ENCODE measurements around the gene FAM83G. TPM values are rescaled to one million over a fixed set of nuclear protein-coding genes. Genes with fewer than 3 reads are reported as not detected.

Gene FAM83G
- total and polyA plus RNA-seq, 8 donors = 8.2 to 41.1 (median 14.2) TPM

DNA sequence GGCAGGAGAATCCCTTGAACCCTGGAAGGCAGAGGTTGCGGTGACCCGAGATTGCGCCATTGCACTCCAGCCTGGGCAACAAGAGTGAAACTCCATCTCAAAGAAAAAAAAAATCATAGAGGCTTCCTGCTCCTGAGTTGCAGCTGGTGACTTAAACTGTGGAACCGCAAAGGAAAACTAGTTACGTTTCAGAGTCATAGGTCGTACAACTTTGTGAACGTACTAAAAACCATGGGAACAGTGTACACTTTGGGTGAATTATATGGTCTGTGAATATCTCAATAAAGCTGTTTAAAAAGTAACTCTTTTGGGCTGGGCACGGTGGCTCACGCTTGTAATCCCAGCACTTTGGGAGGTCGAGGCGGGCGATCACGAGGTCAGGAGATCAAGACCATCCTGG lies 29.0 kb downstream of the FAM83G start:
- Histone ChIP-seq H3K27ac (no peak overlapping the region), H3K36me3 (peaks cover 24 to 69% (median 62%) of the 10 kb centered on the region in 4 donors), H3K27me3 (no peaks in the 10 kb centered on the region), H3K4me3 (no peak overlapping the region), H3K9me3 (no peaks in the 10 kb centered on the region), H3K4me1 (peaks cover 0 to 9% (median 3%) of the 10 kb centered on the region in 4 donors)
- 91 to 96% (median 92%) methylated on average over 13 of the region's 13 CpGs for WGBS, 5 donors
- no peak for DNase-seq
- TF ChIP-seq POLR2AphosphoS5 (IDR thresholded peaks at IDR 0.05) = no peak
- TF ChIP-seq POLR2A (IDR thresholded peaks at IDR 0.05) = no peak
- TF ChIP-seq EP300 (IDR thresholded peaks at IDR 0.05) = no peak
- TF ChIP-seq, protein P1, sequence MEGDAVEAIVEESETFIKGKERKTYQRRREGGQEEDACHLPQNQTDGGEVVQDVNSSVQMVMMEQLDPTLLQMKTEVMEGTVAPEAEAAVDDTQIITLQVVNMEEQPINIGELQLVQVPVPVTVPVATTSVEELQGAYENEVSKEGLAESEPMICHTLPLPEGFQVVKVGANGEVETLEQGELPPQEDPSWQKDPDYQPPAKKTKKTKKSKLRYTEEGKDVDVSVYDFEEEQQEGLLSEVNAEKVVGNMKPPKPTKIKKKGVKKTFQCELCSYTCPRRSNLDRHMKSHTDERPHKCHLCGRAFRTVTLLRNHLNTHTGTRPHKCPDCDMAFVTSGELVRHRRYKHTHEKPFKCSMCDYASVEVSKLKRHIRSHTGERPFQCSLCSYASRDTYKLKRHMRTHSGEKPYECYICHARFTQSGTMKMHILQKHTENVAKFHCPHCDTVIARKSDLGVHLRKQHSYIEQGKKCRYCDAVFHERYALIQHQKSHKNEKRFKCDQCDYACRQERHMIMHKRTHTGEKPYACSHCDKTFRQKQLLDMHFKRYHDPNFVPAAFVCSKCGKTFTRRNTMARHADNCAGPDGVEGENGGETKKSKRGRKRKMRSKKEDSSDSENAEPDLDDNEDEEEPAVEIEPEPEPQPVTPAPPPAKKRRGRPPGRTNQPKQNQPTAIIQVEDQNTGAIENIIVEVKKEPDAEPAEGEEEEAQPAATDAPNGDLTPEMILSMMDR (IDR thresholded peaks at IDR 0.05) = no peak
- intact Hi-C loops (cut with DNase I; ENCODE audit: low total_unique reads) = no loop called here

DNA sequence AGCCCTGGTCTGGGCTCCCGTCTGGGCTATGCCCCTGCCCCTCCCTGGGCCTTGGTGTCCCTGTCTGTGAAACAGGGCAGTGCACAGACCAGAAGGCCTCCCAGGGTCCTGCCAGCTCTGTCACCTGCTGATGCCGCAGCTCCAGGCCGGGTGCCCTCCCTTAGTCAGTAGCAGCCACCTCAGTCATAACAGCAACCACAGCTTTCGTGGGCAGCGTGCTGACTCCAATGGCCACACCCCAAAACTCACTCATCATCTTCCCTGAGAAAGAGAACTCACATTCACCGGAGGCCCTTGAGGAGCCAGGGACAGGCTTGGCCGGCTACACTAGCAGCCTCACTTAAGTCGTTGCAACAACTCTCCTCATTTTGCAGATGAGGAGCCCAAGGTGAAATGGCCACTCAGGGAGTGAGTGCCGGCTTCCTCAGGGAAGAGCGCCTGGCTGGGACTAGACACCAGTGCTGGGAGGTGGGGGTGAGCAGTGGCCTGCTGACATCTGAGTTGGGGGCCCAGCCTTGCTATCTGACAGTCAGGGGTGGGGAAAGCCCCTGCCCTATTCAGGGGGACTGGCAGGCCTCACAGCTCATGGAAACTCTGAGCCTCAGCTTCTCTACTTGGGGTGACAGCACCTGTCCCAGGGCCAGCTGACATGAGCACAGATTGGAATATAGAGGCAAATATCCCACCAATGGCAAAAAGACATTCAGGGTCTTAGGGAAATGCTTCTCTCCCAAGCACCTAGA lies 30.0 kb downstream of the FAM83G start:
- WGBS, 5 donors = 83 to 95% (median 91%) methylated on average over 10 of the region's 10 CpGs
- Histone ChIP-seq H3K27ac (no peak overlapping the region), H3K9me3 (no peaks in the 10 kb centered on the region), H3K27me3 (no peaks in the 10 kb centered on the region), H3K4me1 (peaks cover 2 to 9% (median 6%) of the 10 kb centered on the region in 4 donors), H3K4me3 (no peak overlapping the region), H3K36me3 (peaks cover 24 to 73% (median 62%) of the 10 kb centered on the region in 4 donors)
- DNase-seq = no peak
- no peak for TF ChIP-seq POLR2AphosphoS5 (IDR thresholded peaks at IDR 0.05)
- intact Hi-C loops (cut with DNase I; ENCODE audit: low total_unique reads) = no loop called here

DNA sequence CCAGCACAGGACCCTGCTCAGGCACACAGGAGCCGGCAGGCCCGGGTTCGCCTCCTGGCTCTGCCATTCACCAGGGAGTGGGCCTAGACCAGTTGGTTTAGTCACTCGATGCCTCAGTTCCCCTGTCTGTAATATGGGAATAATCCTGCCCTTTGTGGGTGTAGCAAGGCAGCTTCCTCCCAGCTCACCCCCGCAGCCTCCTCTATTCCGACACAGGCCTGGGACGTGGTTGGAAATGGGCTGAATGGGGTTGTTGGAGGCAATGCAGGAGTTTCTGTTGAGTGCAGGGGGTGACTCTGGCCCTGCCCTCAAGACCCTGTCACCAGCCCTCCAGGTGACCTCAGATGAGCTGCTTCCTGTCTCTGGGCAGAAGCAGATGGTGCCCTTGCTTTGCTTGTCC lies 32.8 kb downstream of the FAM83G start:
- no peaks in the 10 kb centered on the region for H3K27me3 ChIP-seq
- no peaks in the 10 kb centered on the region for H3K9me3 ChIP-seq
- peaks cover 23 to 37% (median 34%) of the 10 kb centered on the region in 4 donors for H3K4me1 ChIP-seq
- 93 to 100% (median 94%) methylated on average over 1 to 7 of the region's 7 CpGs for WGBS, 5 donors
- no peak for TF ChIP-seq POLR2AphosphoS5 (IDR thresholded peaks at IDR 0.05)
- TF ChIP-seq POLR2A (IDR thresholded peaks at IDR 0.05) = no peak
- TF ChIP-seq EP300 (IDR thresholded peaks at IDR 0.05) = no peak
- TF ChIP-seq, protein P1 (IDR thresholded peaks at IDR 0.05) = no peak
- no peak for DNase-seq
- no peak overlapping the region for H3K27ac ChIP-seq
- no peak overlapping the region for H3K4me3 ChIP-seq
- H3K36me3 ChIP-seq = peaks cover 3 to 45% (median 36%) of the 10 kb centered on the region in 4 donors
- intact Hi-C loops (cut with DNase I; ENCODE audit: low total_unique reads) = no loop called here

DNA sequence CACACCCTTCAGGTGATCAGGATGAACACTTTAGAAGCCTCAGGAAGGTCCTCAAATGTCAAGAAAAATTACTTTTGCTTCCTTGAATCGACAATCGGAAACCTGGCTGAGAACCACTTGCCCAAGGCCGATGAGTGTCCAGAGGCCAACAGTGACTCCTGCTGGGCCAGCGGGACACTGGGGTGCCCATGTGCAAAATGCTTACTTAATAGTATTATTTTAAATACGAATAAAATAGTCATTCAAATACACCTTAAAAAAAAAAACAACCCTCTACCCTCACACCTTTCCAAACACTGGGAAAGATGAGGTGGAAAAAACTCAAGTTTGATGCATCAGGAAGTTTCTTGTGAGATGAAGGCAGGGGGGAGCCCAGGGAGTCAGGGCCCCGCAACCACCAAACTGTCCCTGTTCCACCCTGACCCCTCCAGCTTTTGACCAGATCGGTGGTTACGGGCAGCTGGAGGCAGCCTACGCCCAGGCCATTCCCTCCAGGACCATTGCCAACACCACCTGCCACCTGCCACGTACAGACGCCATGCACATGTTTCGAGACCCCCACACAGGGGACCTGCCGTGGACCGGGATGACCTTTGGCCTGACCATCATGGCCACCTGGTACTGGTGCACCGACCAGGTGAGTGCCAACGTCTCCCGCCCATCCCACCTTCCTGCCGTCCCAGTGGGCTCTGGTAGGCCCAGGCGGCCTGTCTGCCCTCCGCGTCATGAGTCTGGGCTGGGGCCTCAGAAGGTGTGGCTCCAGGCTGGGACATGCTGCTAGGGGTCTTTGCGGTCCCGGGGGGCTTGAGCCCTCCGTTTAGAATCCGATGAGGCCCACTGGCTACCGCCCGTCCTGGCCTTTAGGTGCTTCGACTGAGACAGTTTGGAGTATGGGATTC lies 33.7 kb downstream of the FAM83G start:
- peaks cover 23 to 39% (median 36%) of the 10 kb centered on the region in 4 donors for H3K4me1 ChIP-seq
- WGBS, 5 donors = 88 to 90% (median 88%) methylated on average over 16 to 28 of the region's 28 CpGs

More for the DNA sequence above, 33.7 kb downstream of the FAM83G start:
- H3K36me3 ChIP-seq = peaks cover 0 to 38% (median 29%) of the 10 kb centered on the region in 4 donors
- H3K27me3 ChIP-seq = no peaks in the 10 kb centered on the region
- intact Hi-C loops (cut with DNase I; ENCODE audit: low total_unique reads) = no loop called here
- no peak overlapping the region for H3K27ac ChIP-seq
- no peaks in the 10 kb centered on the region for H3K9me3 ChIP-seq
- DNase-seq = no peak
- no peak overlapping the region for H3K4me3 ChIP-seq
- no peak for TF ChIP-seq POLR2A (IDR thresholded peaks at IDR 0.05)
